ENCODE results near the gene PKP4. TPM values are rescaled to one million over a fixed set of nuclear protein-coding genes. Genes with fewer than 3 reads are reported as not detected.

Gene PKP4
- total RNA-seq, 2 donors from 2014 or later, result 90.5 to 102 TPM

- no peak overlapping the region for H3K27ac Mint-ChIP-seq
- H3K9me3 Mint-ChIP-seq, result peaks cover 12% of the 10 kb centered on the region
- Histone ChIP-seq H3K27me3 (ENCODE audit: control insufficient read depth, insufficient read depth, low read length, poor library complexity, severe bottlenecking) (no peaks in the 10 kb centered on the region), H3K9ac (ENCODE audit: extremely low read depth, low read length, poor library complexity, severe bottlenecking) (no peak overlapping the region), H3K4me3 (ENCODE audit: low read length) (no peak overlapping the region), H3K4me1 (ENCODE audit: control insufficient read depth, insufficient read depth, low read length) (no peaks in the 10 kb centered on the region), H3K9me3 (ENCODE audit: control insufficient read depth, low read length) (peaks cover 11% of the 10 kb centered on the region), H3K27ac (ENCODE audit: low read depth, low read length) (no peak overlapping the region), H3K36me3 (ENCODE audit: control insufficient read depth, insufficient read depth, low read length) (no peaks in the 10 kb centered on the region)
- H3K4me3 Mint-ChIP-seq, result no peak overlapping the region
- DNase-seq, result no peak
- H3K27me3 Mint-ChIP-seq (ENCODE audit: insufficient read depth), result no peaks in the 10 kb centered on the region
- WGBS, 2 experiments (ENCODE audit: insufficient coverage in 1 of 2, insufficient read length in 1 of 2), result 100% methylated on average over 1 of the region's 1 CpG; no CpG with 5 or more reads in 1 of the 2 experiments
- H3K36me3 Mint-ChIP-seq (ENCODE audit: low read depth), result no peaks in the 10 kb centered on the region
- no peaks in the 10 kb centered on the region for H3K4me1 Mint-ChIP-seq
- TF ChIP-seq CTCF (conservative IDR thresholded peaks at IDR 0.05), result no peak
Measured at GRCh38 chr2:158443606-158444005, 13.1 kb upstream of the PKP4 start.

DNA sequence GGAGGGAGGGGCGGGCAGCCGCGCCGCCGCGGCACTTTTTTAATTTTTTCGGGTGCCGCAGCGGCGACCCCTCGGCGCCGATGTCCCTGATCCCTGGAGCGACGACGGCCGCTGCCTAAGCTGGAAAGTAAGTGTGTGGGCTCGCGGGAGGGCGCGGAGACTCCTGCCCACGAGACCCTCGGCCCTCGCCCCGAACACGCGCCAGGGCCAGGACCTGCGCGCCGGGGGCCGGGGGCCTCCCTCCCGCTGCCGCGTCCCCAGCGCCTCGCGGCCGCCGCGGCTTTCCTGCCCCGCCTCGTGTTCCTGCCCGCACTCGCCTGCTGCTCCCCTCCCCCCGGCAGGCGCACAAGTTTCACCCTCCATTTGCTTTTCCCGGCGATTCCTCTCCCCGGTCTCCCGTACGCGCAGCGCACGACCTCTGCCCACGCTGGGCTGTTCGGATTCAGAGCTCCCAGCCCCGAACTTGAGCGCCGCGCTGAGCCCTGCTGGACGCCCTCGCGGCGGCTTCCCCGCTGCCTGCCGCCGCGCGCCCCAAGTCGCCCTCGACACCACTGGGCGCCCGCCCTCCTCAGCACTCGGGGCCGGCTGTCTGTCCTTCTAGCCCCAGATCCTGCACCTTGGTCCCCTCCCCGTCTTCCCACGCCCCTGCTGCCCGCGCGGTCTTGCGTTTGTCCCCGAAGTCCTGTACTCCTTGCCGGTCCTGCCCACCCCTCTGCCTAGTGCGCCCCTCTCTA lies 507 bp downstream of the PKP4 start:
- H3K4me3 Mint-ChIP-seq, result peak overlapping the region; percentile 97
- peaks cover 29% of the 10 kb centered on the region for H3K4me1 Mint-ChIP-seq
- peaks cover 2% of the 10 kb centered on the region for H3K27me3 Mint-ChIP-seq (ENCODE audit: insufficient read depth)
- no peaks in the 10 kb centered on the region for H3K36me3 Mint-ChIP-seq (ENCODE audit: low read depth)
- H3K27ac Mint-ChIP-seq, result peak overlapping the region; percentile 99
- H3K9me3 ChIP-seq (ENCODE audit: control insufficient read depth, low read length), result no peaks in the 10 kb centered on the region
- H3K36me3 ChIP-seq (ENCODE audit: control insufficient read depth, insufficient read depth, low read length), result no peaks in the 10 kb centered on the region
- H3K4me1 ChIP-seq (ENCODE audit: control insufficient read depth, insufficient read depth, low read length), result peaks cover 5% of the 10 kb centered on the region
- no peaks in the 10 kb centered on the region for H3K9me3 Mint-ChIP-seq
- peak overlapping the region; percentile 91 for H3K4me3 ChIP-seq (ENCODE audit: low read length)
- peak; percentile 86 for DNase-seq
- H3K9ac ChIP-seq (ENCODE audit: extremely low read depth, low read length, poor library complexity, severe bottlenecking), result peak overlapping the region; percentile 92
- no peak for TF ChIP-seq CTCF (conservative IDR thresholded peaks at IDR 0.05)
- H3K27ac ChIP-seq (ENCODE audit: low read depth, low read length), result peak overlapping the region; percentile 90
- no peaks in the 10 kb centered on the region for H3K27me3 ChIP-seq (ENCODE audit: control insufficient read depth, insufficient read depth, low read length, poor library complexity, severe bottlenecking)
- 0% methylated on average over 55 to 84 of the region's 84 CpGs for WGBS, 2 experiments (ENCODE audit: insufficient coverage in 1 of 2, insufficient read length in 1 of 2)

DNA sequence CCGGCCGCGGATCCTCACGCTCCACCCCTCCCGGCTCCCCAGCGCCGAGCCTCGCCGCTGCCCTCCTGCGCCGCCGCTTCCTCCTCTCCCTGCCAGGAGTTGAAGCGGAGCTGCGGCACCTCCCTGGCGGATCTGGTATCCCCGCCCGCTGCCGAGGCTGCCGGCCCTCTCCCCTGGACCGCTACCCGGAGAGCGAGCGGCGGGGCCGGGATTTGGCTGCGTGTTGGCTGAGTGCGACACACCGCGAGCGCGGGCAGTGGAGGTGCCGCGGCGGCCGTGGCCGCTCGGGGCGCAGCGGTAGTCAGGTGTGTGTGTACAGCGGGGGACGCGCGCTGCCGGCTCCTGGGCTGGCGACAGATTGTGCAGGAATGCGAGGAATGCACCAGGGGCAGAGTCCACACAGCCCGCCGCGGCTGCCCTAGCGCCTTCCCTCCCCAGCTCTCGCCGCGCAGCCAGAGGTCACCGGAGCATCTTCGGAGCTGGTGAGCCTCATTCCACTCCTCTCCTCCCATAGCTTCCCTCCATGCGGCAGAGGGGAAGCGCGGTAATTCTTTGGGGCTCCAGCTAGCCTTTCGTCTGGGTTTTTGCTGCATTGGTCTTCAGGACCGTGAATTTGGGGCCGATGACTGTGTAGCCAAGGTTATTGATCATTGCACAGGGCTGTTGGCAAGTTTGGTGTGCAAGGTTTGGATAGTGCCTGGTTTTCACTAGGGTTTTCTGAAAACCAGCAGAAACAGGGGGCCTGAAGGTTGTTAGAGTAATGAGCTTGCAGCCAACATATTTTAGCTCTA lies 1.3 kb downstream of the PKP4 start:
- Histone ChIP-seq H3K9me3 (ENCODE audit: control insufficient read depth, low read length) (no peaks in the 10 kb centered on the region), H3K4me3 (ENCODE audit: low read length) (peak overlapping the region; percentile 91), H3K27ac (ENCODE audit: low read depth, low read length) (peak overlapping the region; percentile 90), H3K27me3 (ENCODE audit: control insufficient read depth, insufficient read depth, low read length, poor library complexity, severe bottlenecking) (no peaks in the 10 kb centered on the region), H3K36me3 (ENCODE audit: control insufficient read depth, insufficient read depth, low read length) (no peaks in the 10 kb centered on the region), H3K9ac (ENCODE audit: extremely low read depth, low read length, poor library complexity, severe bottlenecking) (peak overlapping the region; percentile 92), H3K4me1 (ENCODE audit: control insufficient read depth, insufficient read depth, low read length) (peaks cover 5% of the 10 kb centered on the region)
- WGBS, 2 experiments (ENCODE audit: insufficient coverage in 1 of 2, insufficient read length in 1 of 2), result 0 to 1% methylated on average over 15 to 61 of the region's 61 CpGs
- DNase-seq, result peak; percentile 96
- H3K4me1 Mint-ChIP-seq, result peaks cover 29% of the 10 kb centered on the region
- H3K4me3 Mint-ChIP-seq, result peak overlapping the region; percentile 97
- H3K27ac Mint-ChIP-seq, result peak overlapping the region; percentile 99
- H3K36me3 Mint-ChIP-seq (ENCODE audit: low read depth), result no peaks in the 10 kb centered on the region
- peaks cover 2% of the 10 kb centered on the region for H3K27me3 Mint-ChIP-seq (ENCODE audit: insufficient read depth)
- H3K9me3 Mint-ChIP-seq, result no peaks in the 10 kb centered on the region
- TF ChIP-seq CTCF (conservative IDR thresholded peaks at IDR 0.05), result peak; percentile 63

Measured in endodermal cell (in vitro differentiated cells).